GM21381 (cell line): ENCODE data around the gene DISP1.
"Not testable (repeated sequence)": the region's sequence is repeated elsewhere in the genome, so short reads cannot be mapped to it uniquely, and the experiment has no call there.

ENCODE experiments used
- ATAC-seq: cut with Tn5 transposase; IDR thresholded peaks from one replicate; pipeline ENCODE4 v1.9.1; 2021; ENCODE audit warnings: mild to moderate bottlenecking, moderate library complexity; ENCODE audit not compliant: unreplicated experiment

The DISP1 gene

GRCh38 chr1:222845763-222846162 lies 30.9 kb downstream of the DISP1 start:
- no peak for ATAC-seq

GRCh38 chr1:222850550-222850949 lies 35.7 kb downstream of the DISP1 start:
- not testable (repeated sequence) for ATAC-seq

- ATAC-seq, result no peak
Measured at GRCh38 chr1:222852326-222852725, 37.5 kb downstream of the DISP1 start.

GRCh38 chr1:222861062-222861461 lies 46.2 kb downstream of the DISP1 start:
- ATAC-seq, result no peak
